PC-9 (cell line): ENCODE results near the gene SLC35F3. TPM values are rescaled to one million over a fixed set of nuclear protein-coding genes. Genes with fewer than 3 reads are reported as not detected.

ENCODE experiments used
- BruUV-seq: library from RNA; stranded (reverse); fragments of 400-500 nt; replicated peaks from 2 replicates; lab custom pipeline; 2021; lab: Mats Ljungman, UMichigan
- CTCF ChIA-PET: fragments of 300-600 bp; sonication (Branson Sonifier 250); formaldehyde crosslinking; loops from one replicate; lab custom pipeline; 2022; ENCODE audit warnings: antibody characterized with exemption; lab: Charles Lee
- POLR2A ChIA-PET: fragments of 300-600 bp; sonication (Branson Sonifier 250); formaldehyde crosslinking; loops from one replicate; lab custom pipeline; 2022; ENCODE audit warnings: antibody characterized with exemption; ENCODE audit not compliant: unreplicated experiment; lab: Charles Lee
- DNase-seq, 2 experiments: peaks; one replicate each; pipeline versions ENCODE4 v3.0.0 to v3.0.0-alpha.2; 2015 to 2022; ENCODE audit warnings: mixed read lengths in 1 of 2
- H2AFZ ChIP-seq: fragments of 200-600 bp; sonication (generic); 2 replicates; pipeline ENCODE4 v1.8.1; 2017; ENCODE audit warnings: antibody characterized with exemption
- H3F3A ChIP-seq: fragments of 200-600 bp; sonication (generic); 2 replicates; pipeline ENCODE4 v1.8.1; 2017; ENCODE audit warnings: antibody characterized with exemption, mild to moderate bottlenecking, low read depth; ENCODE audit not compliant: insufficient read depth
- H3K27ac ChIP-seq: fragments of 200-600 bp; sonication (generic); 2 replicates; pipeline ENCODE4 v1.6.1; 2016; ENCODE audit warnings: mixed run types
- H3K27me3 ChIP-seq: fragments of 200-600 bp; sonication (generic); 2 replicates; pipeline ENCODE4 v1.6.1; 2016; ENCODE audit warnings: low read depth, mixed run types; ENCODE audit not compliant: insufficient read depth
- H3K36me3 ChIP-seq: fragments of 200-600 bp; sonication (generic); 2 replicates; pipeline ENCODE4 v1.6.1; 2016; ENCODE audit warnings: low read depth, mixed run types
- H3K4me1 ChIP-seq: fragments of 200-600 bp; sonication (generic); replicated peaks from 2 replicates; pipeline ENCODE4 v1.6.1; 2016; ENCODE audit warnings: mixed run types; ENCODE audit not compliant: insufficient read depth
- H3K4me2 ChIP-seq: fragments of 200-600 bp; sonication (generic); 2 replicates; pipeline ENCODE4 v1.6.1; 2017; ENCODE audit warnings: mixed run types
- H3K4me3 ChIP-seq: fragments of 200-600 bp; sonication (generic); 2 replicates; pipeline ENCODE4 v1.6.1; 2016; ENCODE audit warnings: mixed run types
- H3K79me2 ChIP-seq: fragments of 200-600 bp; sonication (generic); 2 replicates; pipeline ENCODE4 v1.6.1; 2017; ENCODE audit warnings: low read depth, mixed run types
- H3K9me2 ChIP-seq: fragments of 200-600 bp; sonication (generic); 2 replicates; pipeline ENCODE4 v1.8.1; 2017; ENCODE audit warnings: mild to moderate bottlenecking; ENCODE audit not compliant: insufficient read depth
- H3K9me3 ChIP-seq: fragments of 200-600 bp; sonication (generic); 2 replicates; pipeline ENCODE4 v1.8.1; 2016; ENCODE audit warnings: low read depth; ENCODE audit not compliant: insufficient read depth
- H4K20me1 ChIP-seq: fragments of 200-600 bp; sonication (generic); 2 replicates; pipeline ENCODE4 v1.8.1; 2017; ENCODE audit not compliant: insufficient read depth
- EZH2 ChIP-seq: fragments of 200-600 bp; sonication (generic); IDR thresholded peaks from 2 replicates; pipeline ENCODE4 v1.8.0; 2017; ENCODE audit warnings: antibody characterized with exemption, low read depth
- intact Hi-C: fragments of 100-400 bp; cut with micrococcal nuclease; formaldehyde crosslinking; loops from one replicate; pipeline ENCODE4 v1.10.0; 2022; ENCODE audit not compliant: unreplicated experiment
- total RNA-seq: library from RNA; stranded (reverse); gene quantifications from 2 replicates; pipeline ENCODE4 v1.2.3, GENCODE V29; 2021
- TF ChIP-seq, protein P1 (sequence below): fragments of 200-600 bp; sonication (generic); conservative IDR thresholded peaks from 2 replicates; pipeline ENCODE4 v1.6.1; 2017; ENCODE audit warnings: mixed run types, antibody characterized with exemption, mild to moderate bottlenecking, moderate library complexity

Gene SLC35F3
- total RNA-seq, 1 experiment from 2014 or later = 6.1 TPM

- no peak overlapping the region for H3K4me2 ChIP-seq
- no peaks in the 10 kb centered on the region for H4K20me1 ChIP-seq
- no peaks in the 10 kb centered on the region for H3K79me2 ChIP-seq
- H3K4me3 ChIP-seq = no peak overlapping the region
- TF ChIP-seq EZH2 = no peak
- TF ChIP-seq, protein P1, sequence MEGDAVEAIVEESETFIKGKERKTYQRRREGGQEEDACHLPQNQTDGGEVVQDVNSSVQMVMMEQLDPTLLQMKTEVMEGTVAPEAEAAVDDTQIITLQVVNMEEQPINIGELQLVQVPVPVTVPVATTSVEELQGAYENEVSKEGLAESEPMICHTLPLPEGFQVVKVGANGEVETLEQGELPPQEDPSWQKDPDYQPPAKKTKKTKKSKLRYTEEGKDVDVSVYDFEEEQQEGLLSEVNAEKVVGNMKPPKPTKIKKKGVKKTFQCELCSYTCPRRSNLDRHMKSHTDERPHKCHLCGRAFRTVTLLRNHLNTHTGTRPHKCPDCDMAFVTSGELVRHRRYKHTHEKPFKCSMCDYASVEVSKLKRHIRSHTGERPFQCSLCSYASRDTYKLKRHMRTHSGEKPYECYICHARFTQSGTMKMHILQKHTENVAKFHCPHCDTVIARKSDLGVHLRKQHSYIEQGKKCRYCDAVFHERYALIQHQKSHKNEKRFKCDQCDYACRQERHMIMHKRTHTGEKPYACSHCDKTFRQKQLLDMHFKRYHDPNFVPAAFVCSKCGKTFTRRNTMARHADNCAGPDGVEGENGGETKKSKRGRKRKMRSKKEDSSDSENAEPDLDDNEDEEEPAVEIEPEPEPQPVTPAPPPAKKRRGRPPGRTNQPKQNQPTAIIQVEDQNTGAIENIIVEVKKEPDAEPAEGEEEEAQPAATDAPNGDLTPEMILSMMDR = no peak
- intact Hi-C loops = no loop called here
- ChIA-PET POLR2A (no interaction called here), CTCF (no interaction called here)
- no peaks in the 10 kb centered on the region for H3K27me3 ChIP-seq
- H3K36me3 ChIP-seq = no peaks in the 10 kb centered on the region
- no peak overlapping the region for H2AFZ ChIP-seq
- no peaks in the 10 kb centered on the region for H3K4me1 ChIP-seq
- no peaks in the 10 kb centered on the region for H3K9me2 ChIP-seq
- no peak for DNase-seq
- no peaks in the 10 kb centered on the region for H3K9me3 ChIP-seq
- H3K27ac ChIP-seq = no peak overlapping the region
- no peaks in the 10 kb centered on the region for H3F3A ChIP-seq
- BruUV-seq = no TSS peak
These were observed 384.5 kb downstream of the SLC35F3 start for GRCh38 chr1:234288946-234289345.

- Histone ChIP-seq H3K4me3 (no peak overlapping the region), H3K36me3 (no peaks in the 10 kb centered on the region), H3F3A (no peaks in the 10 kb centered on the region), H2AFZ (no peak overlapping the region), H3K9me3 (no peaks in the 10 kb centered on the region), H3K27me3 (no peaks in the 10 kb centered on the region), H3K27ac (no peak overlapping the region), H3K79me2 (no peaks in the 10 kb centered on the region), H3K4me1 (no peaks in the 10 kb centered on the region), H3K9me2 (no peaks in the 10 kb centered on the region), H3K4me2 (no peak overlapping the region), H4K20me1 (no peaks in the 10 kb centered on the region)
- BruUV-seq = no TSS peak
- ChIA-PET POLR2A (interaction anchor here (0.7 kb wide), 1 partner anchor 150 kb away, joined by 3 read pairs; no protein-coding TSS in a partner anchor), CTCF (no interaction called here)
- TF ChIP-seq, protein P1 = no peak
- no peak for TF ChIP-seq EZH2
- DNase-seq = no peak
- intact Hi-C loops = no loop called here
These were observed 385.2 kb downstream of the SLC35F3 start for GRCh38 chr1:234289538-234290305.

- Histone ChIP-seq H3K4me2 (no peak overlapping the region), H3K27ac (no peak overlapping the region), H3K9me2 (no peaks in the 10 kb centered on the region), H4K20me1 (no peaks in the 10 kb centered on the region), H2AFZ (no peak overlapping the region), H3K36me3 (no peaks in the 10 kb centered on the region), H3K79me2 (no peaks in the 10 kb centered on the region), H3K9me3 (no peaks in the 10 kb centered on the region), H3K4me3 (no peak overlapping the region), H3K27me3 (no peaks in the 10 kb centered on the region), H3F3A (no peaks in the 10 kb centered on the region), H3K4me1 (no peaks in the 10 kb centered on the region)
- no TSS peak for BruUV-seq
- ChIA-PET CTCF (no interaction called here), POLR2A (no interaction called here)
- DNase-seq = no peak
- no peak for TF ChIP-seq EZH2
- TF ChIP-seq, protein P1 = no peak
- intact Hi-C loops = no loop called here
These were observed 387.5 kb downstream of the SLC35F3 start for GRCh38 chr1:234292011-234292410.
